GM12801 (cell line): ENCODE data around the gene VILL.

Experiments used
- CTCF ChIP-seq: IDR thresholded peaks from one replicate; pipeline ENCODE4 v1.5.1; 2011; ENCODE audit warnings: control low read depth; ENCODE audit not compliant: insufficient read length; ENCODE audit errors: extremely low read depth

VILL gene

GRCh38 chr3:38036906-38037305 lies 46.3 kb downstream of the VILL start:
- TF ChIP-seq CTCF = no peak

- TF ChIP-seq CTCF = no peak
Observed at GRCh38 chr3:38038447-38038911, 47.9 kb downstream of the VILL start.

GRCh38 chr3:38039101-38039898 lies 48.7 kb downstream of the VILL start, which contains the start of gene DLEC1:
TSS of gene DLEC1 (plus strand) at chr3:38039208. CDS start at chr3:38039226, 18 bp downstream.
- TF ChIP-seq CTCF = no peak

GRCh38 chr3:38039899-38040261 lies 49.3 kb downstream of the VILL start:
- TF ChIP-seq CTCF = no peak

- no peak for TF ChIP-seq CTCF
Observed at GRCh38 chr3:38040401-38040800, 49.8 kb downstream of the VILL start.

- TF ChIP-seq CTCF = no peak
Observed at GRCh38 chr3:38043486-38043885, 52.9 kb downstream of the VILL start.

GRCh38 chr3:38046027-38046426 lies 55.4 kb downstream of the VILL start:
- no peak for TF ChIP-seq CTCF
